MCF 10A (cell line): Measurements from ENCODE around the gene ETV1. TPM values are rescaled to one million over a fixed set of nuclear protein-coding genes. Genes with fewer than 3 reads are reported as not detected.
"Not testable (repeated sequence)": the region's sequence is repeated elsewhere in the genome, so short reads cannot be mapped to it uniquely, and the experiment has no call there.

Source experiments
- BruUV-seq: library from RNA; stranded (reverse); fragments of 400-500 nt; replicated peaks from 2 replicates; lab custom pipeline; 2021; lab: Mats Ljungman, UMichigan
- CTCF ChIA-PET: fragments of 300-600 bp; sonication (Branson Sonifier 250); formaldehyde crosslinking; extraction: SDS; loops from one replicate; lab custom pipeline; 2021; ENCODE audit warnings: antibody characterized with exemption, inconsistent platforms; lab: Yijun Ruan, JAX
- POLR2A ChIA-PET: fragments of 300-600, 350-650 bp; sonication (Branson Sonifier 250); formaldehyde crosslinking; extraction: SDS; loops from one replicate; lab custom pipeline; 2020; ENCODE audit warnings: antibody characterized with exemption, inconsistent platforms; lab: Yijun Ruan, JAX
- DNase-seq: peaks from one replicate; pipeline ENCODE4 v3.0.0-alpha.2; 2018; ENCODE audit not compliant: unreplicated experiment
- H3K27ac Mint-ChIP-seq: one replicate; pipeline ENCODE4 v1.8.0; 2022; ENCODE audit warnings: mild to moderate bottlenecking, low read depth, mixed read lengths; ENCODE audit not compliant: unreplicated experiment
- H3K27me3 Mint-ChIP-seq: one replicate; pipeline ENCODE4 v1.8.0; 2022; ENCODE audit warnings: mixed read lengths; ENCODE audit not compliant: insufficient read depth, unreplicated experiment
- H3K36me3 Mint-ChIP-seq: one replicate; pipeline ENCODE4 v1.8.0; 2022; ENCODE audit warnings: mild to moderate bottlenecking, moderate library complexity, mixed read lengths; ENCODE audit not compliant: insufficient read depth, unreplicated experiment
- H3K4me1 Mint-ChIP-seq: one replicate; pipeline ENCODE4 v1.8.0; 2022; ENCODE audit warnings: mixed read lengths; ENCODE audit not compliant: insufficient read depth, unreplicated experiment
- H3K4me3 Mint-ChIP-seq: one replicate; pipeline ENCODE4 v1.8.0; 2022; ENCODE audit warnings: mild to moderate bottlenecking, moderate library complexity, mixed read lengths; ENCODE audit not compliant: unreplicated experiment
- H3K9me3 Mint-ChIP-seq: one replicate; pipeline ENCODE4 v1.8.0; 2022; ENCODE audit warnings: mixed read lengths; ENCODE audit not compliant: unreplicated experiment
- intact Hi-C: fragments of 100-400 bp; cut with micrococcal nuclease; formaldehyde crosslinking; loops from 2 replicates; pipeline ENCODE4 v1.14.1; 2022
- total RNA-seq: library from RNA; stranded (reverse); gene quantifications from 2 replicates; pipeline ENCODE4 v1.2.3, GENCODE V29; 2022
- TF ChIP-seq, protein P1 (sequence below): fragments of 200-600 bp; IDR thresholded peaks from one replicate; pipeline ENCODE4 v1.8.0; 2022; ENCODE audit warnings: antibody characterized with exemption, mild to moderate bottlenecking; ENCODE audit not compliant: unreplicated experiment

Gene ETV1
- total RNA-seq, 1 experiment from 2014 or later, result 6.9 TPM

DNA sequence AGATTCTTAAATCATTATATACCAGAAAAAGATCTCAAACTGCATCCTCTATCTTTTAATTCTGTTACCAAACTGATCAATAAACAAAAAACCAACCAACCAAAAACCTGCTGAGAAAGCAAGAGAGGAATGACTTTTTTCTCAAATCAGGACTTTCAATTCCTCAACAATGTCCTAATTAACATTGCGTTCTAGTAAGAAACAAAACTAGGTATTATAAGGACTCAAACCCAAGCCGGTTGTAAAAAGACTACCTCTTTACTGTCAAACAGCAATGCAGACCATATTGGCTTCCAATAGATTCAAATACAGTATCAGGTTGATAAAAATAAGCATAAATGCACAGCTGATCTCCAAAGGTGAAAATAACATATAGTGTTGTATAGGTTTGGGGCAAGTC lies 57.3 kb downstream of the ETV1 start:
- peaks cover 7% of the 10 kb centered on the region for H3K36me3 Mint-ChIP-seq
- POLR2A ChIA-PET, result interaction anchor here (0.6 kb wide), 1 partner anchor 264 kb away, joined by 3 read pairs; no protein-coding TSS in a partner anchor
- TF ChIP-seq, protein P1, sequence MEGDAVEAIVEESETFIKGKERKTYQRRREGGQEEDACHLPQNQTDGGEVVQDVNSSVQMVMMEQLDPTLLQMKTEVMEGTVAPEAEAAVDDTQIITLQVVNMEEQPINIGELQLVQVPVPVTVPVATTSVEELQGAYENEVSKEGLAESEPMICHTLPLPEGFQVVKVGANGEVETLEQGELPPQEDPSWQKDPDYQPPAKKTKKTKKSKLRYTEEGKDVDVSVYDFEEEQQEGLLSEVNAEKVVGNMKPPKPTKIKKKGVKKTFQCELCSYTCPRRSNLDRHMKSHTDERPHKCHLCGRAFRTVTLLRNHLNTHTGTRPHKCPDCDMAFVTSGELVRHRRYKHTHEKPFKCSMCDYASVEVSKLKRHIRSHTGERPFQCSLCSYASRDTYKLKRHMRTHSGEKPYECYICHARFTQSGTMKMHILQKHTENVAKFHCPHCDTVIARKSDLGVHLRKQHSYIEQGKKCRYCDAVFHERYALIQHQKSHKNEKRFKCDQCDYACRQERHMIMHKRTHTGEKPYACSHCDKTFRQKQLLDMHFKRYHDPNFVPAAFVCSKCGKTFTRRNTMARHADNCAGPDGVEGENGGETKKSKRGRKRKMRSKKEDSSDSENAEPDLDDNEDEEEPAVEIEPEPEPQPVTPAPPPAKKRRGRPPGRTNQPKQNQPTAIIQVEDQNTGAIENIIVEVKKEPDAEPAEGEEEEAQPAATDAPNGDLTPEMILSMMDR, result no peak
- DNase-seq, result no peak
- no peaks in the 10 kb centered on the region for H3K27me3 Mint-ChIP-seq
- intact Hi-C loops, result no loop called here
- BruUV-seq, result no TSS peak
- no peak overlapping the region for H3K27ac Mint-ChIP-seq
- CTCF ChIA-PET, result no interaction called here
- H3K4me1 Mint-ChIP-seq, result no peaks in the 10 kb centered on the region
- H3K9me3 Mint-ChIP-seq, result no peaks in the 10 kb centered on the region
- H3K4me3 Mint-ChIP-seq, result no peak overlapping the region

DNA sequence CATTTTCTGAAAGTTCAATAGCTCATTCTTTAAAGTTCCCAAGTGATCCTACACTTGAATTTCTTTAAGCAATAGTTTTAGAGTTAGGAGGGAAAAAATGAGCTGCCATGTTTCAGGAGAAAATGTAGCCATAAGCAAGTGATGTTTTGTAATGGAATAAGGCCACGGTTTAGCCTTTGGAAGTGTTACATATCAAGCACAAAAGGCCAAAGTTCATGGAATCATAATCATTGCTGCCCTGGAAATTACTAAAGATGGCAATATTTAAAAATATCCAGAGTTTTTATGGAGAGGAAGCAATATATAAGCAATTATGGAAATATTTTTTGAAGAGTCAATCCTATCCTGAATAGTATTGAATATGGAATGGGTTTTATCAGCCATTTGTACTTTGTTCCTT lies 68.4 kb downstream of the ETV1 start:
- CTCF ChIA-PET, result interaction anchor here (1.0 kb wide), 1 partner anchor 60 kb away, joined by 3 read pairs; no protein-coding TSS in a partner anchor
- no peak for DNase-seq
- intact Hi-C loops, result no loop called here
- H3K4me1 Mint-ChIP-seq, result peaks cover 17% of the 10 kb centered on the region
- TF ChIP-seq, protein P1, result no peak
- no TSS peak for BruUV-seq
- POLR2A ChIA-PET, result no interaction called here
- no peak overlapping the region for H3K4me3 Mint-ChIP-seq
- H3K36me3 Mint-ChIP-seq, result no peaks in the 10 kb centered on the region
- H3K27ac Mint-ChIP-seq, result peak overlapping the region; percentile 97
- H3K9me3 Mint-ChIP-seq, result no peaks in the 10 kb centered on the region
- no peaks in the 10 kb centered on the region for H3K27me3 Mint-ChIP-seq

DNA sequence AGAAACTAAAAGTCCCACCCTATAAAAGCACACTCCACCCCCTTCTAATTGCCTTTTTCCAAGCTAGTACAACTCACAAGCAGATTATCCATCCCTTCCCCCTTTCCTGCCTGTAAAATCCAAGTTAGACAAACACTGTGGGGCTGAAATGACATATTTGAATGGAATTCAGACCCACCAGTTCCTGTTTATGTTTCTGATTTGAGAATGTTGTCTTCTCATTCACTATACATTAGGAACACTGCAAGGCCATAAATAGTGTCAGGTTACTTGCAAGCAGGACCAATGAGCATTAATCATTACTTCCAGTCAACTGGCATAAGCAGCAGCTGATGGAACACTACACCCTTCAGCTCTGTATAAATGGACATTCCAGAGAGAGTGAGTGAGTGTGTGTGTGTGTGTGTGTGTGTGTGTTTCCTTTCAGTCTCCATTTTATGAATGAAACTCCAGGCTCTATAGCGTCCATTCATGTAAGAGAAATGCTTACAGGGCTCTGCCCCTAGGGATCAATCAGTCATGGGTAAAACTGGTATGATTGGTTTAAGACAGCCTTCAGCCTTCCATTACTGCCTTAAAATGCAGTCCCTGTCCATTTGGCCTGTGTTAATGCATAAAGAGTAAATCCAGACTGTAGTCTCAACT lies 69.3 kb downstream of the ETV1 start:
- ChIA-PET CTCF (interaction anchor here (0.5 to 0.7 kb wide), 4 partner anchors 69 to 771 kb away, joined by 3 to 4 read pairs (median 3); partner anchors contain the start of gene ETV1), POLR2A (interaction anchor here (1.0 to 1.2 kb wide), 2 partner anchors 12 to 60 kb away, joined by 3 to 4 read pairs; no protein-coding TSS in a partner anchor)
- BruUV-seq, result no TSS peak
- no peaks in the 10 kb centered on the region for H3K9me3 Mint-ChIP-seq
- TF ChIP-seq, protein P1, result no peak
- H3K36me3 Mint-ChIP-seq, result no peaks in the 10 kb centered on the region
- H3K27me3 Mint-ChIP-seq, result no peaks in the 10 kb centered on the region
- intact Hi-C loops, result loop anchor here (1.0 kb wide), 1 partner anchor 69 kb away; the partner anchor contains the start of gene ETV1
- DNase-seq, result peak; percentile 96
- peaks cover 16% of the 10 kb centered on the region for H3K4me1 Mint-ChIP-seq
- peak overlapping the region; percentile 97 for H3K27ac Mint-ChIP-seq
- peak overlapping the region; percentile 46 for H3K4me3 Mint-ChIP-seq

DNA sequence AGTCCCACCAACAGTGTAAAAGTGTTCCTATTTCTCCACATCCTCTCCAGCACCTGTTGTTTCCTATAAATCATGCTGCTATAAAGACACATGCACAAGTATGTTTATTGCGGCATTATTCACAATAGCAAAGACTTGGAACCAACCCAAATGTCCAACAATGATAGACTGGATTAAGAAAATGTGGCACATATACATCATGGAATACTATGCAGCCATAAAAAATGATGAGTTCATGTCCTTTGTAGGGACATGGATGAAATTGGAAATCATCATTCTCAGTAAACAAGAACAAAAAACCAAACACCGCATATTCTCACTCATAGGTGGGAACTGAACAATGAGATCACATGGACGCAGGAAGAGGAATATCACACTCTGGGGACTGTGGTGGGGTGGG lies 71.1 kb downstream of the ETV1 start:
- CTCF ChIA-PET, result interaction anchor here (1.0 kb wide), 1 partner anchor 17 kb away, joined by 3 read pairs; no protein-coding TSS in a partner anchor

DNA sequence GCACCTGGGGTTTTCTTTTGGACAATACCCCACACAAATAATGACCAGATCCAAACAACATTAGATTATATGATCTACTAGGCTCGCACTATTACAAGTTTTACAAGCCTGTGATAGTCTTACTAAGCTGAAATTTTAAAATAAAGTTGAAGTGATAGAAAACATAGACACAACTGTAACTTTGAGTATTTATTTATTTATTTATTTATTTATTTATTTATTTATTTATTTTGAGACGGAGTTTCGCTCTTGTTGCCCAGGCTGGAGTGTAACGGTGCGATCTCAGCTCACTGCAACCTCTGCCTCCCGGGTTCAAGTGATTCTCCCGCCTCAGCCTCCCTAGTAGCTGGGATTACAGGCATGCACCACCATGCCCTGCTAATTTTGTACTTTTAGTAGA lies 72.4 kb downstream of the ETV1 start:
- H3K9me3 Mint-ChIP-seq, H3K4me3 Mint-ChIP-seq, H3K27ac Mint-ChIP-seq, intact Hi-C loops, H3K27me3 Mint-ChIP-seq, BruUV-seq, DNase-seq, H3K36me3 Mint-ChIP-seq: not testable (repeated sequence)
- POLR2A ChIA-PET, result interaction anchor here (0.6 to 0.9 kb wide), 2 partner anchors 13 to 39 kb away, joined by 3 read pairs; no protein-coding TSS in a partner anchor
- peaks cover 12% of the 10 kb centered on the region for H3K4me1 Mint-ChIP-seq
- CTCF ChIA-PET, result interaction anchor here (0.7 kb wide), 1 partner anchor 436 kb away, joined by 3 read pairs; no protein-coding TSS in a partner anchor

More for the DNA sequence above, 71.1 kb downstream of the ETV1 start:
- BruUV-seq, DNase-seq, H3K36me3 Mint-ChIP-seq, H3K4me3 Mint-ChIP-seq, H3K27me3 Mint-ChIP-seq, H3K27ac Mint-ChIP-seq, intact Hi-C loops, POLR2A ChIA-PET, H3K9me3 Mint-ChIP-seq: not testable (repeated sequence)
- peaks cover 12% of the 10 kb centered on the region for H3K4me1 Mint-ChIP-seq
